ENCODE data around the gene MEN1. TPM values are rescaled to one million over a fixed set of nuclear protein-coding genes. Genes with fewer than 3 reads are reported as not detected.

Gene MEN1
- total and polyA plus RNA-seq, 8 donors: 8.7 to 25.3 (median 13.5) TPM

DNA sequence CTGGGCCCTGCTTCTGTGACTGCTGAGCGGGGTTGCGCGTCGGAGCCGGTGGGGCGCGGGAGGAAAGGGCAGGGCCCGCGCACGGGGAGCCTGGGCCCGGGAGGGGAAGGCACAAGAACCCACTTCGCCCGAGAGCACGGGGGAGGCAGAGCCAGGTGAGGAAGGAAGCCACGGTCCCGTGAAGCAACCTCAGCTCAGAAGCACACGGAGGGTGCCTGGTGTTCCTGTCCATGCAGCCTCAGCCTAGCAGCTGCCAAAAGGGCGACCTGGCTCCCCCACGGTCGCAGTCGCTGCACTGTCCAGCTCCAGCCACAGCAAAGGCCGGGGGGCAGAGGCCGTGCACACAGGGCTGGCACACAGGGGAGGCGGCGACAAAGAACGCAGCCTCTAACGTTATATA is 43.4 kb upstream of the MEN1 start:
- TF ChIP-seq, protein P1, sequence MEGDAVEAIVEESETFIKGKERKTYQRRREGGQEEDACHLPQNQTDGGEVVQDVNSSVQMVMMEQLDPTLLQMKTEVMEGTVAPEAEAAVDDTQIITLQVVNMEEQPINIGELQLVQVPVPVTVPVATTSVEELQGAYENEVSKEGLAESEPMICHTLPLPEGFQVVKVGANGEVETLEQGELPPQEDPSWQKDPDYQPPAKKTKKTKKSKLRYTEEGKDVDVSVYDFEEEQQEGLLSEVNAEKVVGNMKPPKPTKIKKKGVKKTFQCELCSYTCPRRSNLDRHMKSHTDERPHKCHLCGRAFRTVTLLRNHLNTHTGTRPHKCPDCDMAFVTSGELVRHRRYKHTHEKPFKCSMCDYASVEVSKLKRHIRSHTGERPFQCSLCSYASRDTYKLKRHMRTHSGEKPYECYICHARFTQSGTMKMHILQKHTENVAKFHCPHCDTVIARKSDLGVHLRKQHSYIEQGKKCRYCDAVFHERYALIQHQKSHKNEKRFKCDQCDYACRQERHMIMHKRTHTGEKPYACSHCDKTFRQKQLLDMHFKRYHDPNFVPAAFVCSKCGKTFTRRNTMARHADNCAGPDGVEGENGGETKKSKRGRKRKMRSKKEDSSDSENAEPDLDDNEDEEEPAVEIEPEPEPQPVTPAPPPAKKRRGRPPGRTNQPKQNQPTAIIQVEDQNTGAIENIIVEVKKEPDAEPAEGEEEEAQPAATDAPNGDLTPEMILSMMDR (IDR thresholded peaks at IDR 0.05): no peak
- intact Hi-C loops (cut with DNase I): loop anchor here in 2 of 3 donors (5.0 to 10.0 kb wide), 2 partner anchors 39 to 251 kb away; no protein-coding TSS in a partner anchor
- H3K27ac ChIP-seq: no peak overlapping the region
- H3K36me3 ChIP-seq: peaks cover 0 to 9% (median 0%) of the 10 kb centered on the region in 3 donors
- H3K4me1 ChIP-seq: peaks cover 2 to 24% (median 4%) of the 10 kb centered on the region in 3 donors
- no peaks in the 10 kb centered on the region for H3K9me3 ChIP-seq
- WGBS, 2 donors: 86 to 88% methylated on average over 25 to 27 of the region's 27 CpGs
- no peak overlapping the region for H3K4me3 ChIP-seq
- peak in 1 of 6 donors; percentile 54 for DNase-seq
- H3K27me3 ChIP-seq: no peaks in the 10 kb centered on the region
- ATAC-seq: no peak
- no peak for FAIRE-seq

DNA sequence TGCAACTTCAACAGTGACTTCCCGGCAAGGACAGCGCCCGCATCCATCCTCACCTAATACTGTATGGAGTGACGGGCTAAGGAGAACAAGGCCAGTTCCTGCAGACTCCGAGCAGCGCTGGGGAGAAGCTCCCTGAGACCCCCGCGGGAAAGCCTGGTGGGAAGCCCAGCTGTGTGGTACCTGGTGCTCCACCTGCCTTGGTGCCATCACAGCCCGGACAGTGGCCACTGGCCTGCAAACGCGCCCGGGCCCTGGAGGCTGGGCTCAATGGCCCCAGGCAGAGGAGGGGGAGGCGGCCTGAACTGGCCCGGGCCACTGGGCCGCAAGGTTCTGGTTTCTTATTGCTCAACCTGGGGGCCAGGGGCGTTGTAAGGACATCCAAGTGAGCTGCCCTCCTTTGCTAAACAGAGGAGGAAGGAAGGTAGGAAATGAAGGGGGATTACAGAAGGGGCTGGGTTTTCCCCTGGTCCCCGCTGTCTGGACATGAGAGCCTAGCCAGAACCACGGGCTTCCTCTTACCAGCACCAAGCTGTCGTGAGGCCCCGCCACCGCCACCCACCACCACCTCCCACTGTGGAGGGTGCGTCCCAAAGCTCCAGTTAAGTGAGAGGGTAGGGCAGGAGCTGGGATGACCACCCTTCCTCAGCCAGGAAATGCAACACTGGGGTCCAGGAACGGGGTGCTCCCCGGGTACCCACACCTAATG is 42.6 kb upstream of the MEN1 start:
- FAIRE-seq (no peak), ATAC-seq (no peak)
- no peaks in the 10 kb centered on the region for H3K27me3 ChIP-seq

GRCh38 chr11:64851831-64852351 is 41.5 kb upstream of the MEN1 start:
- Histone ChIP-seq H3K4me1 (peaks cover 5 to 32% (median 10%) of the 10 kb centered on the region in 3 donors), H3K9me3 (no peaks in the 10 kb centered on the region), H3K27me3 (no peaks in the 10 kb centered on the region), H3K4me3 (no peak overlapping the region), H3K27ac (no peak overlapping the region), H3K36me3 (peaks cover 0 to 9% (median 0%) of the 10 kb centered on the region in 3 donors)
- no peak for ATAC-seq
- no peak for DNase-seq
- TF ChIP-seq, protein P1 (IDR thresholded peaks at IDR 0.05): no peak
- intact Hi-C loops (cut with DNase I): loop anchor here in 2 of 3 donors (5.0 to 10.0 kb wide), 2 partner anchors 40 to 253 kb away; no protein-coding TSS in a partner anchor
- WGBS, 2 donors: 86 to 88% methylated on average over 8 of the region's 8 CpGs
- FAIRE-seq: no peak

More for the DNA sequence above, 42.6 kb upstream of the MEN1 start:
- WGBS, 2 donors: 81 to 86% methylated on average over 24 of the region's 24 CpGs
- H3K4me3 ChIP-seq: no peak overlapping the region
- TF ChIP-seq, protein P1 (IDR thresholded peaks at IDR 0.05): no peak
- no peaks in the 10 kb centered on the region for H3K9me3 ChIP-seq
- no peak overlapping the region for H3K27ac ChIP-seq
- peaks cover 0 to 9% (median 0%) of the 10 kb centered on the region in 3 donors for H3K36me3 ChIP-seq
- intact Hi-C loops (cut with DNase I): loop anchor here in 2 of 3 donors (5.0 to 10.0 kb wide), 2 partner anchors 39 to 252 kb away; no protein-coding TSS in a partner anchor
- H3K4me1 ChIP-seq: peaks cover 5 to 32% (median 10%) of the 10 kb centered on the region in 3 donors
- DNase-seq: peak in 1 of 6 donors; percentile 52

- Histone ChIP-seq H3K27me3 (no peaks in the 10 kb centered on the region), H3K4me3 (no peak overlapping the region), H3K36me3 (peaks cover 0 to 9% (median 0%) of the 10 kb centered on the region in 3 donors), H3K9me3 (no peaks in the 10 kb centered on the region), H3K27ac (no peak overlapping the region), H3K4me1 (peaks cover 5 to 32% (median 10%) of the 10 kb centered on the region in 3 donors)
- intact Hi-C loops (cut with DNase I): loop anchor here in 2 of 3 donors (5.0 to 10.0 kb wide), 2 partner anchors 41 to 254 kb away; no protein-coding TSS in a partner anchor
- TF ChIP-seq, protein P1 (IDR thresholded peaks at IDR 0.05): no peak
- ATAC-seq (no peak), FAIRE-seq (no peak), DNase-seq (peak in 1 of 6 donors; percentile 49)
- WGBS, 2 donors: 72 to 74% methylated on average over 13 of the region's 13 CpGs
Measured at GRCh38 chr11:64850979-64851567, 40.7 kb upstream of the MEN1 start.
